Measurements from ENCODE around the gene AHI1.

Gene AHI1

DNA sequence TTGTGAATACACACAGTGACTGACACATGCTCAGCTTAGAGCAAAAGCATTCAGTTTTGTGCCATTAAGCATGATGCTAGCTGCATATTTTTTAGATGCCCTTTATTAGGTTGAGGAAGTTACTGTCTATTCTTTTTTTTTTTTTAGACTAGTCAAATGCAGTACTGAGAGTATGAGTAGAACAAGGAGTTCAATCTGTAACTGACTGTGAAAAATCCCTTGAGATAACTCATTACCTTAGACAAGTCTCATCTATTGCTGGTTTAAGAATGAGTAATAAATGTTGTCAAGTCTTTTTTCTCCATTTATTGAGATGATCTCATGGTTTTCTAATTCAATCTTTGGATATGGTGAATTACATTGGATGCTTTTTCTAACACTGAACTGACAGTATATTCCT, 23.2 kb downstream of the AHI1 start:
- H3K4me3 ChIP-seq (ENCODE audit: low read length), result no peak overlapping the region
- no peak overlapping the region for H2AFZ ChIP-seq (ENCODE audit: low read depth, low read length)
- no peak overlapping the region for H3K9ac ChIP-seq (ENCODE audit: low read length)
- no peak overlapping the region for H3K27ac ChIP-seq (ENCODE audit: low read length)
- H3K36me3 ChIP-seq (replicated peaks; ENCODE audit: low read depth, low read length), result peaks cover under 1% of the 10 kb centered on the region
- TF ChIP-seq, protein P1, sequence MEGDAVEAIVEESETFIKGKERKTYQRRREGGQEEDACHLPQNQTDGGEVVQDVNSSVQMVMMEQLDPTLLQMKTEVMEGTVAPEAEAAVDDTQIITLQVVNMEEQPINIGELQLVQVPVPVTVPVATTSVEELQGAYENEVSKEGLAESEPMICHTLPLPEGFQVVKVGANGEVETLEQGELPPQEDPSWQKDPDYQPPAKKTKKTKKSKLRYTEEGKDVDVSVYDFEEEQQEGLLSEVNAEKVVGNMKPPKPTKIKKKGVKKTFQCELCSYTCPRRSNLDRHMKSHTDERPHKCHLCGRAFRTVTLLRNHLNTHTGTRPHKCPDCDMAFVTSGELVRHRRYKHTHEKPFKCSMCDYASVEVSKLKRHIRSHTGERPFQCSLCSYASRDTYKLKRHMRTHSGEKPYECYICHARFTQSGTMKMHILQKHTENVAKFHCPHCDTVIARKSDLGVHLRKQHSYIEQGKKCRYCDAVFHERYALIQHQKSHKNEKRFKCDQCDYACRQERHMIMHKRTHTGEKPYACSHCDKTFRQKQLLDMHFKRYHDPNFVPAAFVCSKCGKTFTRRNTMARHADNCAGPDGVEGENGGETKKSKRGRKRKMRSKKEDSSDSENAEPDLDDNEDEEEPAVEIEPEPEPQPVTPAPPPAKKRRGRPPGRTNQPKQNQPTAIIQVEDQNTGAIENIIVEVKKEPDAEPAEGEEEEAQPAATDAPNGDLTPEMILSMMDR (IDR thresholded peaks at IDR 0.05; ENCODE audit: low read depth, low read length), result no peak
- no peak for TF ChIP-seq EZH2phosphoT487 (IDR thresholded peaks at IDR 0.05; ENCODE audit: low read depth)
- H4K20me1 ChIP-seq (ENCODE audit: insufficient read depth, low read length), result no peaks in the 10 kb centered on the region
- peaks cover 2% of the 10 kb centered on the region; the same call in 1 of the 2 replicates for H3K4me1 ChIP-seq (ENCODE audit: low read length)
- no peaks in the 10 kb centered on the region for H3K27me3 ChIP-seq (ENCODE audit: low read depth, low read length)
- H3K79me2 ChIP-seq (ENCODE audit: low read length), result no peaks in the 10 kb centered on the region
- no peak overlapping the region for H3K4me2 ChIP-seq (ENCODE audit: low read length)
- no peaks in the 10 kb centered on the region for H3K9me3 ChIP-seq (ENCODE audit: insufficient read depth, low read length)

- TF ChIP-seq, protein P1 (IDR thresholded peaks at IDR 0.05; ENCODE audit: low read depth, low read length), result no peak
- TF ChIP-seq EZH2phosphoT487 (IDR thresholded peaks at IDR 0.05; ENCODE audit: low read depth), result no peak
- Histone ChIP-seq H3K4me2 (ENCODE audit: low read length) (peak overlapping the region; percentile 19), H3K9ac (ENCODE audit: low read length) (no peak overlapping the region), H2AFZ (ENCODE audit: low read depth, low read length) (no peak overlapping the region), H4K20me1 (ENCODE audit: insufficient read depth, low read length) (no peaks in the 10 kb centered on the region), H3K4me3 (ENCODE audit: low read length) (no peak overlapping the region), H3K27me3 (ENCODE audit: low read depth, low read length) (no peaks in the 10 kb centered on the region), H3K4me1 (ENCODE audit: low read length) (peaks cover 18% of the 10 kb centered on the region), H3K9me3 (ENCODE audit: insufficient read depth, low read length) (no peaks in the 10 kb centered on the region), H3K36me3 (replicated peaks; ENCODE audit: low read depth, low read length) (peaks cover 10% of the 10 kb centered on the region), H3K79me2 (ENCODE audit: low read length) (no peaks in the 10 kb centered on the region), H3K27ac (ENCODE audit: low read length) (no peak overlapping the region)
These were observed 31.6 kb downstream of the AHI1 start for GRCh38 chr6:135465903-135466302.

DNA sequence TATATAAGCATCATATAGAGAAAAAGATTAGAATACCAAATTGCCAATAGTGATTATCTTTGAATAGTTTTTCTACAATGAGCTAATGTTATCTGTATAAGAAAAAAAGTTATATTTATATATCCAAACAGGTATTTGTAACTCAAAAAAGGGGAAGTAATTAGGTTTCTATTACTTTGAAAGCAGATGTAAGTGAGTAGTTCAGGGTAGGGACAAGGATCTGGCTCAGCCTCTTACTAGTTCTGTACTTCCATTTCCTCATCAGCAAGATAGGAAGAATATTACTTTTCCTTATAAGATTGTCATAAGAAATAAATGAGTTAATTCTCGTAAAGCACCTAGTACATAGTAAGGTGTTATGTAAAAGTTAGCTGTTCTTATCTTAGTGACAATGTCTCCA, 32.2 kb downstream of the AHI1 start:
- Histone ChIP-seq H3K4me2 (ENCODE audit: low read length) (peak overlapping the region; percentile 19), H2AFZ (ENCODE audit: low read depth, low read length) (no peak overlapping the region), H3K9me3 (ENCODE audit: insufficient read depth, low read length) (no peaks in the 10 kb centered on the region), H3K36me3 (replicated peaks; ENCODE audit: low read depth, low read length) (peaks cover 10% of the 10 kb centered on the region), H3K4me1 (ENCODE audit: low read length) (peaks cover 18% of the 10 kb centered on the region), H3K27ac (ENCODE audit: low read length) (no peak overlapping the region), H3K27me3 (ENCODE audit: low read depth, low read length) (no peaks in the 10 kb centered on the region), H3K79me2 (ENCODE audit: low read length) (no peaks in the 10 kb centered on the region), H4K20me1 (ENCODE audit: insufficient read depth, low read length) (no peaks in the 10 kb centered on the region), H3K9ac (ENCODE audit: low read length) (no peak overlapping the region), H3K4me3 (ENCODE audit: low read length) (no peak overlapping the region)
- TF ChIP-seq, protein P1 (IDR thresholded peaks at IDR 0.05; ENCODE audit: low read depth, low read length), result no peak
- no peak for TF ChIP-seq EZH2phosphoT487 (IDR thresholded peaks at IDR 0.05; ENCODE audit: low read depth)

- no peak overlapping the region for H3K4me2 ChIP-seq (ENCODE audit: low read length)
- no peak overlapping the region for H3K27ac ChIP-seq (ENCODE audit: low read length)
These were observed 32.9 kb downstream of the AHI1 start for GRCh38 chr6:135464634-135465033.

More at GRCh38 chr6:135464634-135465033, 32.9 kb downstream of the AHI1 start:
- Histone ChIP-seq H3K4me1 (ENCODE audit: low read length) (peaks cover 18% of the 10 kb centered on the region), H3K36me3 (replicated peaks; ENCODE audit: low read depth, low read length) (peaks cover 10% of the 10 kb centered on the region), H3K9ac (ENCODE audit: low read length) (no peak overlapping the region), H3K9me3 (ENCODE audit: insufficient read depth, low read length) (no peaks in the 10 kb centered on the region), H4K20me1 (ENCODE audit: insufficient read depth, low read length) (no peaks in the 10 kb centered on the region), H3K79me2 (ENCODE audit: low read length) (no peaks in the 10 kb centered on the region), H2AFZ (ENCODE audit: low read depth, low read length) (no peak overlapping the region), H3K4me3 (ENCODE audit: low read length) (no peak overlapping the region), H3K27me3 (ENCODE audit: low read depth, low read length) (no peaks in the 10 kb centered on the region)
- TF ChIP-seq EZH2phosphoT487 (IDR thresholded peaks at IDR 0.05; ENCODE audit: low read depth), result no peak
- TF ChIP-seq, protein P1 (IDR thresholded peaks at IDR 0.05; ENCODE audit: low read depth, low read length), result no peak

Measured in OCI-LY3 (cell line).